NOMO-1 treated with DMSO at 0.1 percent for 48 hours (cell line): ENCODE data around the gene ELAC1.

Experiments
- DNase-seq: peaks from one replicate; lab custom pipeline; 2025; ENCODE audit not compliant: unreplicated experiment; lab: John Stamatoyannopoulos, UW

Gene ELAC1

GRCh38 chr18:51017140-51017879, 49.5 kb downstream of the ELAC1 start:
- DNase-seq, result no peak

- no peak for DNase-seq
Measured at GRCh38 chr18:51020536-51020935, 52.7 kb downstream of the ELAC1 start.

DNA sequence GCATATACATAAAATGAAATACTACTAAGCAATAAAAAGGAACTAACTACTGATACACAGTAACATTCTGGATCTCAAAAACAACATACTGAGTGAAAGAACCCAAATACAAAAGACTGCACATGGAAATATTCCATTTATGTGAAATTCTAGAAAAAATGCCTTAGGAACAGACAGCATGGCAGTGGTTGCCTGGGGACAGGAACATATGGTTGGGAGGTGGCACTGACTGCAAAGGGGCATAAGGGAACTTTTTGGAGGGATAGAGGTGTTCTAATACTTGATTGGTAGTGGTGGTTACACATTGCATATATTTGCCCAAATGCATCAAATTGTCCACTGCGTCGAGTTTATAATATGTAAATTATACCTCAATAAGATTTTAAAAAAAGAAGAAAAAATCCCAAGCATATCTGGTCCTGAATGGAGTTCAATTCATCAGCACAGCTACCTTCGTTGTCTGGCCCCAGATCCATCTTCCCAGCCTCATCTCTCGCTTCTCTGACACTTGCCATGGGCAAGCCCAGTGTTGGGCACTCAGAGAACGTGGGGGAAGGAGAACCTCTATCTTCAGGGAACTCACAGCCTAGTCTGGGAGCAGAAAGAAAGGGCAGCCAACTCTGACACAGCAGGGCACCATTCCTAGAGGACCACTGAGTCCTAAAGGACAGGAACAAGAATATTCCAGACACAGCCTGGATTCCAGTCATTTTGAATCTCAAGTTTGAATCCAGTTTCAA, 53.6 kb downstream of the ELAC1 start:
- DNase-seq, result no peak

DNA sequence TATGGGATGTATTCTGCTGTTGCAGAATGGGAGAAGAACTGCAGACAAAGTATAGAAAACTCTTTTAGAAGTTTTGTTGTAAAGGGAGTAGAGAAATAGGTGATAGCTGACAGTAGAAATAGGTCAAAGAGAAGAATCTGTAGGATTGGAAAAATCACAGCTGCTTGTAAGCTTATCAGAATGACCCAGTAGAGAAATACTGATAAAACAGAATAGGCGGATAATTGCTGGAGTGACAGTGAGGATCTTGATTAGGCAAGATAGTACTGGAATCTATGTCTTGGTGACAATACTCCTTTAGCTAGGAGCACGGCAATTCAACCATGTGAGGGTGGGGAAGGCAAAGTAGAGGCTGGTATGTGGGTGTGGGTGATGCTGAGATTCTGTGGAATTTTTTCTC, 57.7 kb downstream of the ELAC1 start:
- DNase-seq, result no peak

- peak; percentile 41 for DNase-seq
Measured at GRCh38 chr18:51028201-51028805, 60.5 kb downstream of the ELAC1 start.

GRCh38 chr18:51029378-51029693, 61.5 kb downstream of the ELAC1 start:
- DNase-seq, result no peak

GRCh38 chr18:51029694-51030536, 62.1 kb downstream of the ELAC1 start, which contains the start of gene SMAD4:
TSS of gene SMAD4 (plus strand) at chr18:51030213. CDS start at chr18:51047047, 16,834 bp downstream.
- peak; percentile 88 for DNase-seq

DNA sequence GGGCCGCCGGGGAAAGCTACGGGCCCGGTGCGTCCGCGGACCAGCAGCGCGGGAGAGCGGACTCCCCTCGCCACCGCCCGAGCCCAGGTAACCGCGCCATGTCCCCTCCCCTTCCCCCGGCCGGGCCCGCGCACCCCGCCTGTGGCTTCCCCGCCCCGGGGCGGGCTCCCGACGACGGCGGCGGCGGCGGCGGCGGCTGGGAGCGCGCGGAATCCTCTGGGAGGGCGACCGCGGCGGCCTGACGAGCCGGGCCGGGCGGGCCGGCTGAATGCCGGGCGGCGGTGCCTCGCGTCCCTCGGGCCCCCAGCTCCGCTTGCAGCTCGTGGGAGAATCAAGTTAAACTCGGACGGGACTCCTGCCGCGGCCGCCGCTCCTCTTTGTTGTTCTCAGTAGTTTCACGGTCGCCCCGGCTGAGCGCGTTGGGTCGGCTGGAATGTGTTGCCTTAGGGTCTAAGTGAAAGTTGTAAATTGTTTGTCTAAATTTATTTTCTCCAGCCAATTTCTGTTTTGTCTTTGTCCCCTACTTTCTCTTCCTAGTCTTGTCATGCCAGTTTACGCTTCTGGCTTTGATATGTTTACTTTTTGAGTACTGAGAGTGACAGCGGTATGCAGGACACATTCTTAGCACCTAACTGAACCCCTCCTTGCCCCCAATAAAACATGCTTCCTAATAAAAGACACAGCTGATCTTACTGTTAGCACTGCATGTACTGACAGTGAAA, 62.9 kb downstream of the ELAC1 start:
- DNase-seq, result peak; percentile 18

DNA sequence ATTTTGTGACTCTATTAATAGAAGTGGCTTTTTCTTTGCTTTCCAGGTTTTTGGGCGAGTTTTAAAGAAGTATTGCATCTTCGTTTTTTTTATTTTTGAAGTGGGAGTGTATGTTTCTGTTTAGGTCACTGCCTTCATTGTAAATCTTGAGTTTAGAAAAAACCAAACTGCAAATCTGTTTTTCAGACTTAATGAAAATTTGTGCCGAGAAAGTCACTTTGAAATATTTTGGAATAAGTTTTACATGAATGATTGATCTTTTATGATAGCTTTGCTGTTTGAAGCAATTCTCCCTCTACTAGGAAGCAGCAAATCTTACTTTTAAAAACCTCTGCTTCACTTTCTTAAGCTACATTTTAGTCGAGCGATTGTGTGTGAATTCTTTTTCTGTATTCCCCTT, 64.4 kb downstream of the ELAC1 start:
- DNase-seq, result no peak

- DNase-seq, result no peak
Measured at GRCh38 chr18:51037230-51037629, 69.4 kb downstream of the ELAC1 start.
